ENCODE data around the gene ARHGAP10. TPM values are rescaled to one million over a fixed set of nuclear protein-coding genes. Genes with fewer than 3 reads are reported as not detected.

ARHGAP10 gene
- total RNA-seq, 1 experiment from 2014 or later = 11.7 TPM

DNA sequence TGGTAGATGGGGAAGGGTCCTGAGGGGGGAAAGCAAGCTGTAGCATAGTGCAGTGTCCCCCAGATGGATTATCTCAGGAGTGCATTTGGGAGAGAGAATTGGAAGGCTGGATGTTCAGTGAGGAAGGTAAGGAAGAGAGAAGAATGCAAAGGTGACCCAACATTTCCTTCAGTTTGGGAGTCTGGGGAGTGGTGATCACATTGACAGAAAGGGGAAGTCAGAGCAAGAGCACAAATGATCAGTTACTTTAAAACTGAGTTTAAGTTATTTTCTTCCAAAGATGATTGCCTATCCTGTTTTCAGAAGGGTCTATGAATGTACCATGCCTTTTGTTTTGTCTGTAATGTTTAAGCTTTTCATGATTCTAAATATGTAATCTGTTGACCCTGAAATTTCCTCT lies 47.6 kb downstream of the ARHGAP10 start:
- no peak overlapping the region for H3K27ac ChIP-seq (ENCODE audit: low read length)
- intact Hi-C loops (cut with micrococcal nuclease; ENCODE audit: unreplicated experiment) = no loop called here
- in situ Hi-C loops (cut with HindIII; ENCODE audit: low pct_unique_long_range_greater_than_20kb, low sequenced_read_pairs) = no loop called here
- ATAC-seq = no peak
- H3K4me1 ChIP-seq (ENCODE audit: control insufficient read depth, insufficient read depth, low read length) = peaks cover 8% of the 10 kb centered on the region
- ChIA-PET POLR2A (no interaction called here), CTCF (no interaction called here)
- no TSS peak for BruUV-seq (replicated peaks)
- no peak for DNase-seq (ENCODE audit: low read depth, low spot score)
- H3K4me3 ChIP-seq (ENCODE audit: low read depth in 2 of 2, low read length in 2 of 2) = no peak overlapping the region
- no peak for TF ChIP-seq SIN3A (IDR thresholded peaks at IDR 0.05; ENCODE audit: borderline replicate concordance, insufficient read depth, low read depth, low read length)
- no peak for TF ChIP-seq POLR2AphosphoS5 (IDR thresholded peaks at IDR 0.05; ENCODE audit: low read depth, low read length)
- TF ChIP-seq REST (IDR thresholded peaks at IDR 0.05; ENCODE audit: insufficient read depth in 1 of 2, low read depth in 2 of 2, low read length in 1 of 2) = no peak
- no peak for TF ChIP-seq TCF7L2 (IDR thresholded peaks at IDR 0.05; ENCODE audit: low read depth, low read length)
- H3K36me3 ChIP-seq (ENCODE audit: control insufficient read depth, insufficient read depth, low read length) = no peaks in the 10 kb centered on the region
- no peaks in the 10 kb centered on the region for H3K27me3 ChIP-seq (ENCODE audit: control insufficient read depth, insufficient read depth, low read length)
- H3K9me3 ChIP-seq (ENCODE audit: control insufficient read depth, insufficient read depth, low read depth, low read length) = no peaks in the 10 kb centered on the region

GRCh38 chr4:147780137-147780777 lies 48.4 kb downstream of the ARHGAP10 start:
- BruUV-seq (replicated peaks) = no TSS peak
- in situ Hi-C loops (cut with HindIII; ENCODE audit: low pct_unique_long_range_greater_than_20kb, low sequenced_read_pairs) (no loop called here), intact Hi-C loops (cut with micrococcal nuclease; ENCODE audit: unreplicated experiment) (no loop called here)
- no peaks in the 10 kb centered on the region for H3K36me3 ChIP-seq (ENCODE audit: control insufficient read depth, insufficient read depth, low read length)
- ATAC-seq (peak; percentile 48; the same call in 1 of the 2 replicates), DNase-seq (ENCODE audit: low read depth, low spot score) (no peak)
- CTCF ChIA-PET = no interaction called here
- peaks cover 8% of the 10 kb centered on the region for H3K4me1 ChIP-seq (ENCODE audit: control insufficient read depth, insufficient read depth, low read length)
- H3K4me3 ChIP-seq (ENCODE audit: low read depth in 2 of 2, low read length in 2 of 2) = no peak overlapping the region
- H3K9me3 ChIP-seq (ENCODE audit: control insufficient read depth, insufficient read depth, low read depth, low read length) = no peaks in the 10 kb centered on the region
- H3K27ac ChIP-seq (ENCODE audit: low read length) = no peak overlapping the region
- POLR2A ChIA-PET = no interaction called here
- TF ChIP-seq SIN3A (IDR thresholded peaks at IDR 0.05; ENCODE audit: borderline replicate concordance, insufficient read depth, low read depth, low read length) (no peak), REST (IDR thresholded peaks at IDR 0.05; ENCODE audit: insufficient read depth in 1 of 2, low read depth in 2 of 2, low read length in 1 of 2) (no peak), TCF7L2 (IDR thresholded peaks at IDR 0.05; ENCODE audit: low read depth, low read length) (no peak), CTCF (IDR thresholded peaks at IDR 0.05) (no peak)
- H3K27me3 ChIP-seq (ENCODE audit: control insufficient read depth, insufficient read depth, low read length) = no peaks in the 10 kb centered on the region

Data from Panc1 (cell line).